GM10266 (cell line): Measurements from ENCODE around the gene CHST10.

ENCODE experiments used
- DNase-seq: peaks from one replicate; pipeline ENCODE4 v3.0.0; 2012; ENCODE audit errors: extremely low spot score
- TF ChIP-seq, protein P1 (sequence below): IDR thresholded peaks from 2 replicates; pipeline ENCODE4 v1.5.1; 2012; ENCODE audit warnings: mild to moderate bottlenecking, low read depth; ENCODE audit not compliant: control insufficient read depth, insufficient read depth; ENCODE audit errors: missing control alignments

The CHST10 gene

DNA sequence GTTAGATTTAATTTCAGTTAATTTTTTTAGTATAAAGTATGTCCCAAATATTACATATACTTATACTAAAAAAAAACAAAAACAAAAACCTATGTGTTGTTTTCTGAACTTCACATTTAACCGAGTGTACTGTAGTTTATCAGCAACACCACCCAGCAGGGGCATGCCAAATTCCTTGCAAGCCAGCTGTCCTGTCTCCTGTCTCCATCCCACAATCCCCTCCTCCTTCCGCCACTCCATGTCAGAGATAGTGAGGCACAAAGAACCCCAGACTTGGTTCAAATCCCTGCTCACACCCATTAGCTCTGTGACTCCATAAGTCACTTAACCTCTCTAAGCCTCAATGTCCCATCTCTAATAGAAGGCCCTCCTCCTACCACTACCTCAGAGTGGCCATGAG, 9.4 kb downstream of the CHST10 start:
- TF ChIP-seq, protein P1, sequence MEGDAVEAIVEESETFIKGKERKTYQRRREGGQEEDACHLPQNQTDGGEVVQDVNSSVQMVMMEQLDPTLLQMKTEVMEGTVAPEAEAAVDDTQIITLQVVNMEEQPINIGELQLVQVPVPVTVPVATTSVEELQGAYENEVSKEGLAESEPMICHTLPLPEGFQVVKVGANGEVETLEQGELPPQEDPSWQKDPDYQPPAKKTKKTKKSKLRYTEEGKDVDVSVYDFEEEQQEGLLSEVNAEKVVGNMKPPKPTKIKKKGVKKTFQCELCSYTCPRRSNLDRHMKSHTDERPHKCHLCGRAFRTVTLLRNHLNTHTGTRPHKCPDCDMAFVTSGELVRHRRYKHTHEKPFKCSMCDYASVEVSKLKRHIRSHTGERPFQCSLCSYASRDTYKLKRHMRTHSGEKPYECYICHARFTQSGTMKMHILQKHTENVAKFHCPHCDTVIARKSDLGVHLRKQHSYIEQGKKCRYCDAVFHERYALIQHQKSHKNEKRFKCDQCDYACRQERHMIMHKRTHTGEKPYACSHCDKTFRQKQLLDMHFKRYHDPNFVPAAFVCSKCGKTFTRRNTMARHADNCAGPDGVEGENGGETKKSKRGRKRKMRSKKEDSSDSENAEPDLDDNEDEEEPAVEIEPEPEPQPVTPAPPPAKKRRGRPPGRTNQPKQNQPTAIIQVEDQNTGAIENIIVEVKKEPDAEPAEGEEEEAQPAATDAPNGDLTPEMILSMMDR = no peak
- DNase-seq = no peak

DNA sequence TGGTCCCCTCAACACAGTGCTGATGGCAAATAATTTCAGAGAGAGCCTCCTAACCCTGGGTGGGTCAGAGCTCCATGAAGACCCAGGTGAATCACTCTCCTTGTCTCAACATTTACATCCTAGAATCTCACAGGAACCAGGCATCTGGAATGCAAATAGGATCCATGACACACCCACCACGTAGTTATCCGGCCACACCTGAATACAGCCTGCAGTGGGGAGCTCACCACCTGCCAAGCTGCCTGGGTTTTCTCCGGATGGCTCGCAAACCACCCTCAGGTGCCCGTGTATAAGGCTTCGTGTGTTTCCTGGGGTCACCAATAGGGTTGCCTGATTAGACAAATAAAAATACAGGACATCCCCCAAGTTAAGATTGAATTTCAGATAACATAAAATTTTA, 9.9 kb downstream of the CHST10 start:
- DNase-seq = no peak
- TF ChIP-seq, protein P1 = no peak

DNA sequence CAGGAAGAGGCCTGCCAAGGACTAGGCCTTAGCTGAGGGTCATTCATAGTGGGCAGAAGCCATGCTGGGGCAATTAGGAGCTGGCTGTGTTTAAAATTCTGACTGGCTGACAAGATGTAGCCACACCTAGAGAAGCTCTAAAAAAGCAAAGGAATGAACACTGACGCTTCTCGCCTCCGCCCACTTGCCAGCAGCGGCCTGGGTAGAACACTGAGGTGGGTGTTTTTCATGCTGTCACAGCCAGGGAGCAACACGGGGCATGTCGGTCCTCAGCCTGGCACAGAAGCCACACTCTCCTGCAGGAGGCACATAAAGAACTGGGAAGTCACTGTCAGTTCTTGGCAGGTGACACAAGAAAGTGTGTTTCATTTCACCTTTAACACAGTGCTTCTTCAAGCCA, 10.4 kb downstream of the CHST10 start:
- TF ChIP-seq, protein P1 = no peak
- DNase-seq = no peak

DNA sequence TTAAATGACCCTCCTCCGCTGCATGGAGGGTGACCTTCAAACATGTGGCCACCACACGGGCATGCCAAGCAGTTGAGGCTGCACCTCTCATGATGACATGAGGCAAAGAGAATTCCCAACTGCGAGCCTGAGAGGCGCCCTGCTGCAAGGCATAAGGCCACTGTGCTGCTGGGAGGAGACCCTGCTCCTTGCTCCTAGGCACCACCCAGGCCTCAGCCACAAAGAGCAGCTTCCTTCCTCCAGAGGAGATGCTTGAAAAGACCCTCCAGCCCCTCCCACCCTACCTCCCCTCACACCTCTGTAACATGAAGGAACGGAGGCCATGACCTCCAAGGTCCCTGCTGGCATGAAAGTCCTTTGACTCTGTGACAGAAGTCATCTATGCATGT, 11.4 kb downstream of the CHST10 start:
- TF ChIP-seq, protein P1 = no peak
- DNase-seq = no peak

DNA sequence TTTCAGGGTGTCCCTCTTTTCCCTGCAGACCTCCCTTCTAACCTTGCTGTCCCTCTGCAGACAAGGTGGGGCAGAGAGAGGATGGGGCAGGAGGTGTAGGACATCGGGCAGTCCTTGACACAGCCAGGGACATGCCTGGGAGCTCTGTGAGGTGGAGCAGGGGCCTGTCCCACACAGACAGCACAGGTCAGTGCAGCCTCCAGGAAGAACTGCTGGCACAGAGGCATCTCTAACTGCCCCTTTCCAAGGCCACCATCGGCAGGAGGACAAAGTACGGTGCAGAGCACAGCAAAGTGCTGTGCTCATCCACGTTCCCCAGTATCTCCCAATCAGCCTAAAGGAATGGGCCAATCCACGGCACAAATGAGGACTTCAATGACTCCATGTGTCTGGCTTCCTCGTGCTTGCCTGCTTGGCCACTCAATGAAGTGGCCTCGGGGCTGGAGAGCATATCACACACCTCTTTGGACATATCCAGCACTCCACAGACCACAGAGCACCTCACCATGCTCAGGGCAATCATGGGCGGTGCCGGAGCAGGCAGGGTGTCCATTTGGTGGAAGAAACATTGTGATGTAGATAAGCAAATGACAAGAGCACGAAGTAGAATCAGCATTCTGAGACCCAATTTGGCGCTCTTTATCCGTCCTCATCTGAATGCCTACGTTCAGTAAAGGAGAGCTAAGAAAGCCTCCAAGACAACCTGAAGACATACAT, 11.9 kb downstream of the CHST10 start:
- no peak for DNase-seq
- TF ChIP-seq, protein P1 = no peak

DNA sequence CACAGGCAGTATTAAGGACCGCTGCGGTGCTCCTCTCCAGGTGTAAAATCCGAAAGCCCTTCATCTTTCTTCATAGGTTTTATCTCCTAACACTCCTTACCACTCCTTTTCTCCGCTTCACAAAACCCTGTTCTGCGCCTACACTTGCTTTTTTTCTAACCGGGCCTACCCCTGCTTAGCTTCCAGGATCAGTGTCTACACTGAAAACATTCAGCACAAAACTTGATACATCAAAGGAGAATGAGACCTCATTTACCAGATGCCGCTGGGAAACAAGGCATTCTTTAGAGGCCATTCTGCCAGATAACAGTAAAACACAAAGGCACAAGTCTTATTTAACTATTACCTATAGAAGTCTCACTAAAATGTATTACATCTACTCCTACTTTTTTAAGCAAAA, 13.1 kb downstream of the CHST10 start:
- TF ChIP-seq, protein P1 = no peak
- no peak for DNase-seq

DNA sequence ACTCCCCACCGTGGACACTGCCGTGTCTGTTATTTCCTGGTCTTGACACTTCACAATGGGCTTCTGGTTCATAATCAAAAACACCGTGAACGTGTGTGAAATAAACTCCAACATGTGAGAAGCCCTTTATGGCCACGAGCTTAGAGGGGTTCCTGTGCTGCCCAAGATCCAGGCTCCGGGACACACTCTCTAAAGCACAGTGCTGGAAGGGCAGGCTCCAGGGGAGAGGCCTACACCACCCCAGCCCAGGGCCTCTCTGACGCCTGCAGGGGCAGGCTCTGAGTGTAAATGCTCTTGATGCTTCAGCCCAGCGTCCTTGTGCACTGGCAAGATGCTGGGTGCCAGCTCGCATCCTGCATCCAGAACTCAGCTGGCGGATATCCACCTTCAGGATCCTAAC, 13.7 kb downstream of the CHST10 start:
- DNase-seq = no peak
- TF ChIP-seq, protein P1 = no peak
